CD4-positive, alpha-beta T cell (primary cell): Measurements from ENCODE around the gene SHISA9. TPM values are rescaled to one million over a fixed set of nuclear protein-coding genes. Genes with fewer than 3 reads are reported as not detected.

ENCODE experiments used
- ATAC-seq: fragments of 200-7000 bp; cut with Tn5 transposase; one replicate; pipeline ENCODE4 v1.10.0; 2022; ENCODE audit warnings: mild to moderate bottlenecking; ENCODE audit not compliant: poor library complexity
- CTCF ChIA-PET: fragments of 350-600 bp; sonication (Branson Sonifier 250); formaldehyde crosslinking; loops from one replicate; lab custom pipeline; 2021; ENCODE audit warnings: antibody characterized with exemption, inconsistent platforms; lab: Charles Lee
- POLR2A ChIA-PET: fragments of 350-600 bp; sonication (Branson Sonifier 250); formaldehyde crosslinking; loops from one replicate; lab custom pipeline; 2021; ENCODE audit warnings: antibody characterized with exemption, inconsistent platforms; lab: Charles Lee
- DNase-seq, 14 experiments: peaks; one replicate each; pipeline ENCODE4 v3.0.0-alpha.2; 2013 to 2020; ENCODE audit warnings: mixed read lengths in 2 of 14
- H3K27ac ChIP-seq, 2 donors: one replicate each; pipeline versions ENCODE4 v1.5.1 to v1.7.0; 2013; ENCODE audit warnings: low read length in 2 of 2, low read depth in 1 of 2, mild to moderate bottlenecking in 1 of 2
- H3K27me3 ChIP-seq, 2 experiments: 1 replicate in 1 of 2; 2 replicates in 1 of 2; pipeline versions ENCODE4 v1.6.1 to v1.7.0; 2013; ENCODE audit warnings: low read length in 2 of 2, control low read depth in 1 of 2, mild to moderate bottlenecking in 1 of 2, moderate library complexity in 1 of 2; ENCODE audit not compliant: insufficient read depth in 2 of 2, control insufficient read depth in 1 of 2
- H3K36me3 ChIP-seq: one replicate; pipeline ENCODE4 v1.6.1; 2013; ENCODE audit warnings: low read length, control low read depth; ENCODE audit not compliant: insufficient read depth
- H3K4me1 ChIP-seq: one replicate; pipeline ENCODE4 v1.6.1; 2013; ENCODE audit warnings: low read length, control low read depth; ENCODE audit not compliant: insufficient read depth
- H3K4me3 ChIP-seq: one replicate; pipeline ENCODE4 v1.5.1; 2013; ENCODE audit warnings: mild to moderate bottlenecking, low read length, moderate library complexity
- H3K9me3 ChIP-seq, 2 experiments: 1 replicate in 1 of 2; 2 replicates in 1 of 2; pipeline versions ENCODE4 v1.6.1 to v1.7.0; 2013; ENCODE audit warnings: low read length in 2 of 2, mild to moderate bottlenecking in 2 of 2, control low read depth in 1 of 2, moderate library complexity in 1 of 2; ENCODE audit not compliant: control insufficient read depth in 1 of 2, insufficient read depth in 1 of 2
- H3K27ac Mint-ChIP-seq: one replicate; pipeline ENCODE4 v1.8.0; 2020; ENCODE audit warnings: mixed read lengths
- H3K27me3 Mint-ChIP-seq: one replicate; pipeline ENCODE4 v1.8.0; 2021; ENCODE audit warnings: mixed read lengths
- H3K36me3 Mint-ChIP-seq: one replicate; pipeline ENCODE4 v1.8.0; 2021; ENCODE audit warnings: low read depth, mixed read lengths
- H3K4me1 Mint-ChIP-seq: one replicate; pipeline ENCODE4 v1.8.0; 2021; ENCODE audit warnings: low read depth, mixed read lengths
- H3K4me3 Mint-ChIP-seq: one replicate; pipeline ENCODE4 v1.8.0; 2020; ENCODE audit warnings: mild to moderate bottlenecking, mixed read lengths
- H3K9me3 Mint-ChIP-seq: one replicate; pipeline ENCODE4 v1.8.0; 2020; ENCODE audit warnings: mixed read lengths
- CTCF ChIP-seq: fragments of 200-600 bp; IDR thresholded peaks from one replicate; pipeline ENCODE4 v1.8.0; 2022; ENCODE audit warnings: antibody characterized with exemption, mild to moderate bottlenecking
- intact Hi-C, 2 experiments: fragments of 100-400 bp; cut with DNase I in 1 of 2; cut with micrococcal nuclease in 1 of 2; formaldehyde crosslinking; loops; one replicate each; pipeline versions ENCODE4 v1.15.1 to v1.9.0; 2023 to 2025; cut with DNase I, micrococcal nuclease
- total RNA-seq, 174 experiments: library from RNA in 2 of 174; stranded (reverse) in 2 of 174; gene quantifications; one replicate each; pipeline ENCODE4 v1.2.3 and lab custom pipeline; 2021 to 2026

Gene SHISA9
- total RNA-seq, 2 experiments from 2014 or later: not detected

- H3K4me3 ChIP-seq: no peak overlapping the region
- no peaks in the 10 kb centered on the region for H3K9me3 Mint-ChIP-seq
- no peaks in the 10 kb centered on the region for H3K36me3 Mint-ChIP-seq
- ATAC-seq (no peak), DNase-seq (no peak)
- peaks cover 41% of the 10 kb centered on the region for H3K27me3 Mint-ChIP-seq
- no peaks in the 10 kb centered on the region for H3K4me1 Mint-ChIP-seq
- H3K27ac ChIP-seq: no peak overlapping the region
- H3K27ac Mint-ChIP-seq: no peak overlapping the region
- ChIA-PET CTCF (no interaction called here), POLR2A (no interaction called here)
- TF ChIP-seq CTCF: no peak
- H3K4me1 ChIP-seq: no peaks in the 10 kb centered on the region
- H3K36me3 ChIP-seq: no peaks in the 10 kb centered on the region
- no peaks in the 10 kb centered on the region for H3K9me3 ChIP-seq
- H3K27me3 ChIP-seq: no peaks in the 10 kb centered on the region
- intact Hi-C loops: no loop called here
- no peak overlapping the region for H3K4me3 Mint-ChIP-seq
These were observed 22.4 kb upstream of the SHISA9 start for GRCh38 chr16:12878973-12879372.

- H3K4me3 ChIP-seq: no peak overlapping the region
- ChIA-PET POLR2A (no interaction called here), CTCF (no interaction called here)
- ATAC-seq (no peak), DNase-seq (no peak)
- Mint-ChIP-seq H3K27me3 (peaks cover 33% of the 10 kb centered on the region), H3K4me1 (no peaks in the 10 kb centered on the region), H3K4me3 (no peak overlapping the region), H3K36me3 (no peaks in the 10 kb centered on the region), H3K27ac (no peak overlapping the region), H3K9me3 (no peaks in the 10 kb centered on the region)
- no peaks in the 10 kb centered on the region for H3K27me3 ChIP-seq
- no peaks in the 10 kb centered on the region for H3K36me3 ChIP-seq
- H3K27ac ChIP-seq: no peak overlapping the region
- intact Hi-C loops: loop anchor here in 1 of 2 experiments (5.0 kb wide), 1 partner anchor 48 kb away; no protein-coding TSS in a partner anchor
- no peaks in the 10 kb centered on the region for H3K4me1 ChIP-seq
- no peaks in the 10 kb centered on the region for H3K9me3 ChIP-seq
- TF ChIP-seq CTCF: no peak
These were observed 21.6 kb upstream of the SHISA9 start for GRCh38 chr16:12879812-12880211.

GRCh38 chr16:12881182-12881581, 20.2 kb upstream of the SHISA9 start:
- no peak for ATAC-seq
- H3K27me3 ChIP-seq: peaks cover 0 to under 1% of the 10 kb centered on the region in 2 experiments
- Mint-ChIP-seq H3K4me1 (no peaks in the 10 kb centered on the region), H3K27me3 (peaks cover 33% of the 10 kb centered on the region), H3K36me3 (no peaks in the 10 kb centered on the region), H3K27ac (no peak overlapping the region), H3K4me3 (no peak overlapping the region), H3K9me3 (no peaks in the 10 kb centered on the region)
- no peaks in the 10 kb centered on the region for H3K4me1 ChIP-seq
- H3K36me3 ChIP-seq: no peaks in the 10 kb centered on the region
- DNase-seq: no peak
- ChIA-PET POLR2A (no interaction called here), CTCF (no interaction called here)
- no peak overlapping the region for H3K4me3 ChIP-seq
- no peak overlapping the region for H3K27ac ChIP-seq
- TF ChIP-seq CTCF: no peak
- intact Hi-C loops: loop anchor here in 1 of 2 experiments (5.0 kb wide), 1 partner anchor 49 kb away; no protein-coding TSS in a partner anchor
- H3K9me3 ChIP-seq: no peaks in the 10 kb centered on the region
